Measurements from ENCODE around the gene FURIN.
"Not testable (repeated sequence)": the region's sequence is repeated elsewhere in the genome, so short reads cannot be mapped to it uniquely, and the experiment has no call there.

GRCh38 chr15:90922712-90923322 is 54.4 kb downstream of the FURIN start:
- TF ChIP-seq CTCF (conservative IDR thresholded peaks at IDR 0.05; ENCODE audit: low read length); EZH2phosphoT487 (IDR thresholded peaks at IDR 0.05; ENCODE audit: borderline replicate concordance, low read depth, low read length): not testable (repeated sequence)
